GM10847 (cell line): ENCODE measurements around the gene UGT2A1.

ENCODE experiments used
- POLR2A ChIP-seq: IDR thresholded peaks from 2 replicates; pipeline ENCODE4 v1.6.1; 2011; ENCODE audit not compliant: insufficient read length; ENCODE audit errors: extremely low read depth

Gene UGT2A1

DNA sequence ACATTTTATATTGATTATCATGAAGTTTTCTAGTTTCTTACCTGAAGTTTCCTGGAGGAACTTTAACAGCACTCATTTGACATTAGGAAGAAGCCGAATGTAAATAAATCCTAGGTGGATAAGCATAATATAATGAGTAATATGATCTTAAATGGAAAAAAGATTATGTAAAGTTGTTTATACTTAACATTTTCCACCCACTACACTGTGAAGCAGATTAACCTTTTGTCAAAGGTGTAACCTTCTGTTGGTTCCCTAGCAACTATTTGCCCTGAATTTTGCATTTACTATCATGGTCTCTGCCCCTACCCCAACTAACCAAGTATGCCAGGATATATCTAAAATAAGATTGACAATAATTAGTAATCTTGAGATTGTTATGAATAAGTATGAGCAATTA, at the start of gene UGT2A1:
Gene UGT2A1 (minus strand): TSS at position 101 of the 400 bp plus-strand sequence. CDS start 5,603 bp downstream, outside the sequence.
- TF ChIP-seq POLR2A: no peak

DNA sequence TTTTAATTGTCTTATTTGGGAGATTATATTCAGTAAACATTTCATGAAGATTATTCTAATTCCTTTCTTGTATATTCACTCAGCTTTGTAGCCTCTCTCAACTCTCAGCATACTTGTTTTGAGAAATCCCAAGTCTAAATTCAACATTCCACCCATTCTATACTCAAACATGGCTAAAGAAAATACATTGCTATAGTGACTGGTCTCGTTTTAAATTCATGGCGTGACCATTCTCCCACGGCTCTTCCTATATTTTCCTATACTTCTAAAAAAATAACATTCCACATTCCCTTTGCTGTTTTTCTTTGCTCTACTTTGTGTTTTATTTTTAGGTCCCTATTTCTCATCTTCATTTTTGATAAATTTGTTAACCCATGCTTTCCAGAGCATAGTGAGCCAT, 49.2 kb upstream of the UGT2A1 start:
- TF ChIP-seq POLR2A: no peak

DNA sequence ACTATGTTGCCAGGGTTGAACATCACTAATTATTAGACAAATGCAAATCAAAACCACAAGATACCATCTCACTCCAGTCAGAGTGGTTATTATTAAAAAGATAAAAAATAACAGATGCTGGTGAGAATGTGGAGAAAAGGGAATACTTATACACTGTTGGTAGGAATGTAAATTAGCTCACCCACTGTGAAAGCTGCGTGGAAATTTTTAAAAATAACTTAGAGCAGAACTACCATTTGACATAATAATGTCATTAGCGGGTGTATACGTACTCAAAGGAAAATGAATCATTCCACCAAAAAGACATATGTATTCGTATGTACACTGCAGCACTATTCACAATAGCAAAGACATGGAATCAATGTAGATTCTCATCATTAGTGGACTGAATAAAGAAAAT, 48.6 kb upstream of the UGT2A1 start:
- TF ChIP-seq POLR2A: no peak

DNA sequence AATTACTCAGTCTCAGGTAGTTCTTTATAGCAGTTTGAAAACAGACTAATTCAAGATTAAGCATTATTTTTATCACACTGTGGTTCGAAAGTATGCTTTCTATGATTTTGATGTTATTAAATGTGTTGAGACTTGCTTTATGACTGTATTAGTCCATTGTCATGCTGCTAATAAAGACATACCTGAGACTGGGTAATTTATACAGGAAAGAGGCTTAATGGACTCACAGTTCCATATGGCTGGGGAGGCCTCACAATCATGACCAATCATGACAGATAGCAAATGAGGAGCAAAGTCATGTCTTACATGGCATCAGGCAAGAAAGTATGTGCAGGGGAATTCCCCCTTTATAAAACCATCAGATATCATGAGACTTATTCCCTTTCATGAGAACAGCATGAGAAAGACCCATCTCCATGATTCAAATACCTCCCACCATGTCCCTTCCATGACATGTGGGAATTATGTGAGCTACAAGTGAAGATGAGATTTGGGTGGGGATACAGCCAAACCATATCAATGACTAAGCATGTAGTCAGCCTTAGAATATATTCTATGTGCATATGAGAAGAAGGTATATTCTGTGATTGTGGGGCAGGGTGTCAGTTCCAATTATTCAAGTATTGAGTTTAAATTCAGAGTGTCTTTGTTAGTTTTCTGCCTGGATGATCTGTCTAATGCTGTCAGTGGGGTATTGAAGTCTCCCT, 44.6 kb upstream of the UGT2A1 start:
- TF ChIP-seq POLR2A: no peak

DNA sequence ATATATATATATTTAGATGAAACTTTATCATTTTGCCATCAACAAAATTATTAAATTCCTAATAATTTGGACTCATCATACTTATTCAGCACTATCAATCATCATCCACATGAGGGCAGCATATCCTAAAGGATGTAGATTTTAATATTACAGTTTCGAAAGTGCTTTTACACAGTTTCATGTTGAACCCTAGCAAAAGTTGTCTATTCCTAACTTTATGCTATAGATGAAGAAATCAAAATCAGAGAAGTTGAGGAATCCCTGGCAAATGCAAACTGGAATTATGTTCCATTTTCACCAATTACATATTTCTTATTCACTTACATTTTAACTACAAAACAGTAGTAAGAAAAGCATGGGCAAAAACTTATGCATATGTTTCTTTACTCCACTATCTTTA, 36.6 kb upstream of the UGT2A1 start:
- no peak for TF ChIP-seq POLR2A

DNA sequence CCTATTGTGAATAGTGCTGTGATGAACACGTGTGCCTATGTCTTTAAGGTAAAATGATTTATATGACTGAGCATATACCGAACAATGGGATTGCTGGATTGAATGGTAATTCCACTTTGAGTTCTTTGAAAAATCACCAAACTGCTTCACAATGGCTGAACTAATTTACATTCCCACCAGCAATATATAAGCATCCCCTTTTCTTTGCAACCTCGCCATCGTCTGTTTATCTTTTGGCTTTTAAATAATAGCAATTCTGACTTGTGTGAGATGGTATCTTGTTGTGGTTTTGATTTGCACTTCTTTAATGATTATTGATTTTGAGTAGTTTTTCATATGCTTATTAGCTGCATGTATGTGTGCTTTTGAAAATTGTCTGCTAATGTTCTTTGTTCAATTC, 31.8 kb upstream of the UGT2A1 start:
- TF ChIP-seq POLR2A: no peak

DNA sequence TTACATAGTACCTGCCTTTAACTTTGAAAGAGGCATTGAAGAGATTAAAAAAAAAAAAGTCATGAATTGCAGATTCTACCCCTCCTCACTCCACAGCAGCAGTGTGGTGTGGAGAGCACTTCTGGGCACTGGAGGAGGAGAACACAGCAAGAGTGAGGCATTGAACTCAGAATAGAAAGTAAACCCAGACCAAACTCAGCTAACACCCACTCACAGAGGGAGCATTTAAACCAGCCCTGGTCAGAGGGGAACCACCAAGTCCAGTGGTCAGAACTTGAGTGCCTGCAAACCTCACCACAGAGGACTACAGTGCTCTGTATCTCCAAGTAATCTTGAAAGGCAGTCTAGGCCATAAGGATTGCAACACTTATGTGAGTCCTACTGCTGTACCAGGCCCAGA, 15.6 kb upstream of the UGT2A1 start:
- TF ChIP-seq POLR2A: no peak

DNA sequence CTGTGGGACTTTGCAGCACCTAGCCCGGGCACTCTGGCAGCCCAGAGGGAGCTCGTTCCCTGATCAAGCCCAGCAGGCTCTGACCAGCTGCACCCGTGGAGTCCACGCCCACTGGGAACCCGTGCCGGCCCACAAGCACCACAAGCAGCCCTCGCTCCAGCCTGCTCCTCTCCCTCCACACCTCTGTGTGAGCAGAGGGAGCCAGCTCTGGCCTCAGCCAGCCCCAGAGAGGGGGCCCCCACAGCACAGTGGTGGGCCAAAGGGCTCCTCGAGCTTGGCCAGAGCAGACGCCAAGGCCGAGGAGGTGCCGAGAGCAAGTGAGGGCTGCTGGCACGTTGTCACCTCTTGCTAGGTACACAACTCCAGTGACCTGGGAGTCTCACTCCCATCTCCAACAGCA, 5.1 kb upstream of the UGT2A1 start:
- no peak for TF ChIP-seq POLR2A

DNA sequence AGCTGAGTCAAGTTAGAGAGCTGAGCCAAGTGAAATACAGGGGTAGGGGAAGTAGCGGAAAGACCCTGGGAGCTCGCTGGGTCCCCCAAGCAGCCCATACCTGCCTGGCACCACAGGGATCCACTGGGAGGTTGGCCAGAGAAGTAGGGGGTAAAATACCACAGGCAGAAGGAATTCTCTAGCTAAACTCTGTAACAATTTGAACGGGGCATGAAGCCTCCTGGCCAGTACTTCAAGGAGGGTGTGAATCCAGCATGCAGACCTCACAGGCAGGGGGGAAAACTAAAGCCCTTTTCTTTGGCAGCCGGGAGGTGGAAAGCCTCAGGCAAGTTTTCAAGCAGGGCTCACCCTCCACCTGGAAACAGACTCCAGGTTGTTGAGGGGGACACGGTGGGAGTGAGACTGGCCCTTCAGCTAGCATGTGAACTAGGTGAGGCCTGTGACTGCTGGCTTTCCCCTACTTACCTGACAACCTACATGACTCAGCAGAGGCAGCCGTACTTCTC, 3.7 kb upstream of the UGT2A1 start:
- no peak for TF ChIP-seq POLR2A

DNA sequence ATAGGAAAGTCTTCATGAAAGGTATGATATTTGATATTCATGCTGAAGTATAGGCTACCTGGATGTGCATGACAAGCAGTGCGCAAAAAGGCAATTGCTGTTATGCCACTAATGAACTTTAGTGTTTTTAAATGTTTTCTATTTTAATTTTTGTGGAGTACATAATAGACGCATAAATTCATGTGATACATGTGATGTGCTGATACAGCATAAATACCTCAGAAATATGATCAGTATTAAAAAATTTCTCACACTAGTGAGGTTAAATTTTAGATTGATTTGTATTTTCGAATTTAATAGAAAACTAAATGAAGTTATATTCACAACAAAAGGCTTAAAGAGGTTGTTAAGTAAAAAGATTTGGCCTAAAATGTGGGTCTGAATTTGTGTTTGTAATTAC, 2.2 kb downstream of the UGT2A1 start:
- no peak for TF ChIP-seq POLR2A

DNA sequence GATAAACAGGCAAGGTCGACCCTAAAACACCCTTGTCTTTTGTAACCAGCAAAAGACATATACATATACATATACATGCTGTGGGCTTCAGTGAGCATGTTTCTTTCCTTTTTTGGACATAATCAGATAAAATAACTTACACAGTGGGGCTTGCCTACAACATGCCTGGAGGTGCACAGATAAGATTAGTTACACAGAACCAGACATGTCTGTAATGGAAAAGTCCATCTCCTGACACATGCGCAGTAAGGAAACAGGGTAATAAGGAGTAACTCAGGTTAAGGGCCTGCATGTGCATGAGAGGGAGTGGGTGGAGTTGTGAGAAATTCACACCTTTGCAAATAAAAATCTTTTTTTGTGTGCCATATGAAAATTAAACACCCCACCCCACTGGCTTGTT, 3.4 kb downstream of the UGT2A1 start:
- TF ChIP-seq POLR2A: no peak

DNA sequence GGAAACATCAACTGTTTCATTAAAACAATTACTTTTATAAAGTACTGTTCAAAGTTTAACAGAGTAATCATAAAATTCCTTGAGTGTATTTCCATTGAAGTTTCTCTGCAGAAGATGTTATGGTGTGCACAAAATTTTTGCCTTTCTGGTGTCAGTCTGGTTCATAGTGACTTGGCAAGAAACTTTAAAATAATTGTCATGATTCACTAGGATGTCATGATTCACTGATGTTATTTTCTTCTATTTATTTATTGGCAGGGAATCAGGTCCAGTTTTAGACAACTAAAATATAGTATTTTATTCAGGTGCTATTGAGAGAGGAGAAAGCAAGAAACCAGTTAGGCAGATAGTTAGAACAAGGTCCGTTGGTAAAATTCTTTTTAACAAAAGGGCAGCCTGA, 3.8 kb downstream of the UGT2A1 start:
- no peak for TF ChIP-seq POLR2A

DNA sequence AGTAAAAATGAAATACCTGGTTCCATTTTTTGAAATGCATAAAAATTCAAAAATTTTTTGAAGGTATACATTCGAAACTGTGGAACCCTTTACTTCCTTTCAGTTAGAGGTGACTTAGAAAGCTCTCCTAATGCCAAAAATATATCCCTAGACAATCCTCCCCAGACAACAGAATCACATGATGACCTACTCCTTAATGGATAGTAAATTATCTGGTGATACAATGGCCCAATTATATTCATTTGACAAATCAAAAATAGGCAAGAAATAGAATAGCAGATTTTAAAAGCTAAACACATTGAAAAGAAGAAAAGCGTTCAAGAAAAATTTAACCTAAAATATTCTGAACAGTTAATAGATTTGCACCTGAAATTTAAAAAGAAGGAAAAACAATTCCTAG, 10.1 kb downstream of the UGT2A1 start:
- TF ChIP-seq POLR2A: no peak

DNA sequence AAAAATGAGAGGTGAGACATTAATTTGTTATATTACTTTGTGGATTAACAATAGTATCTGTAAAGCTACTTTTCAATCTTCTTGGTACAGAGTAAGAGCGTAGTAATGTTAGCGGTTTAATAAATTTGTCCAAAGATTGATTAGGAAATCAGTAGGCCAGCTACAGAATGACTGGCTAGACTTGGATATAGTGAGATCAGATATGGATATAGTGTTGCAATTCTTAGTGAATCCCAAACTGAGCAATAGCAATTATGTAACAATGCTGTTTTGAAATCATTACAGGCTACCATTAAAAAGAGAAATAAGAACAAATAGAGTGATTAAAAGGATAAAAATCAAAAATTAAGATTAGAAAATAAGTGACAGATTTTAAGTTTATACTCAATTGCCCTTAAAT, 12.8 kb downstream of the UGT2A1 start:
- TF ChIP-seq POLR2A: no peak

DNA sequence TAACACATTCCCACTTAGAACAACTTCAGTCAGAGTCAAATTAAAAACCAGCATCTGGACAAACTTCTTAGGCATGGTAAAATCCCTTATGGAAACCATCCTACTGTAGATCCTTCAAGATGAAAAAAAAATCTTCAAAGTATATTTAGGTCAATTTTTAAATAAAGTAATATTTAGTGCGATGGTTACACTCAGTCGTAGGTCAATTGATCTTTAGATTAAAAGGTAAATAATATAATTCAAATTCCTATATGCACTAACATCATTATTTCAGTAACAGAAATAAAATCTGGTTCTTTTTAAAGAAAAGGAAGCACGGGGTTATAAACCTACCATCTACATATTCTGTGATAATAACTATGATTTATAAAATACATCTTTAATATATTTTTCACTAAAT, 13.5 kb downstream of the UGT2A1 start, which contains the start of gene UGT2A2:
Gene UGT2A2 (minus strand): TSS at position 101 of the 400 bp plus-strand sequence. CDS start 2 bp downstream, at position 99.
- no peak for TF ChIP-seq POLR2A

DNA sequence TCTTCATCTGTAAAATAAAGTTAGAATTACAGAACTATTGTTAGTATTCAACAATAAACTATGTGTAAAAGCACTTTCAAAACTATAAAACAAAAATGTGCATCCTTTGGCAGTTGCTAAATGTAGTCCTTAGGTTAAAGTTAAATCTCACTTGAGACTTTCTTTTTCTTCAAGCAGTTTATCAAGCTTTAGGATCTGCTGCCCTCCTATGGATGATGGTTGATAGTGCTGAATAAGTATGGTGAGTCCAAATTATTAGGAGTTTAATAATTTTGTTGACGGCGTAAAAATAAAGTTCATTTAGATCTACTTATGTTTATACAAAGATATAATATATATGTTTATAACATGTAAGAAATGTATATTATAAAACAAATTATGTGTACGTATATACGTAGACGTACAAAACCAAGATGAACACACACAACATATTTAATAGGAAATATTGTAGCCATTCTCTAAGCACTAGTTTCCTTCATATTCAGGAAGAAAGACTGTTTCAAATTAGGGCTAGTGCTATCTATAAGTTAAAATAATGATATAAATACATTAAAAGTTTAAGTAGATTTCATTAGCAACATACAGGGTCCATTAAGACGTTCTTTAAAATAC, 35.9 kb downstream of the UGT2A1 start:
- no peak for TF ChIP-seq POLR2A

DNA sequence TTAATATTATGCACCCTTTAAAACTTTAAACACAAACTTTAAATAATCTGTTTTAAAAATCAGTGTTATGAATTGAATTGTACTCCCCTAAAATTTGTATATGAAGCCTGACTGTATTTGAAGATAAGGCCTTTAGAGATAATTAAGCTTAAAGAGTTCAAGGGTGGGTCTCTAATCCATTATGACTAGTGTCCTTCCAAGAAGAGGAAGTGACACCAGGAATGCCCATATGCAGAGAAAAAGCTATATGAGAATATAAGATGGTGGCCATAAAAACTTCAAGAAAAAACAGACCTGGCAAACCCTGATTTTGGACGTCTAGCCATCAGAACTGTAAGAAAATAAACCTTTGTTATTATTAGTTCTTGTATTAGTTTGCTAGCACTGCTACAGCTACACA, 42.6 kb downstream of the UGT2A1 start:
- no peak for TF ChIP-seq POLR2A
